ENCODE results near the gene FILIP1L. TPM values are rescaled to one million over a fixed set of nuclear protein-coding genes. Genes with fewer than 3 reads are reported as not detected.

FILIP1L gene
- total and polyA plus RNA-seq, 2 of the 13 experiments (the other 11 are each of a cell fraction or from before 2014, with no cell fraction given) = 8.1 to 187 TPM

- TF ChIP-seq SUZ12 (IDR thresholded peaks at IDR 0.05; ENCODE audit: low read depth, low read length) (no peak), ZNF350 (CRISPR knock-in tag; IDR thresholded peaks at IDR 0.05; ENCODE audit: borderline replicate concordance, low read depth) (no peak), PHF20 (CRISPR knock-in tag; IDR thresholded peaks at IDR 0.05) (no peak), ZNF17 (CRISPR knock-in tag; IDR thresholded peaks at IDR 0.05) (no peak), RBAK (CRISPR knock-in tag; IDR thresholded peaks at IDR 0.05) (no peak), ZNF234 (CRISPR knock-in tag; conservative IDR thresholded peaks at IDR 0.05) (no peak), ZNF180 (CRISPR knock-in tag; IDR thresholded peaks at IDR 0.05; ENCODE audit: borderline replicate concordance, low read depth) (no peak), ZSCAN29 (CRISPR knock-in tag; conservative IDR thresholded peaks at IDR 0.05) (no peak), RBM22 (optimal IDR thresholded peaks at IDR 0.05; ENCODE audit: low read length) (peak; percentile 24), ZNF709 (CRISPR knock-in tag; IDR thresholded peaks at IDR 0.05) (no peak)
- TF ChIP-seq, protein P1, sequence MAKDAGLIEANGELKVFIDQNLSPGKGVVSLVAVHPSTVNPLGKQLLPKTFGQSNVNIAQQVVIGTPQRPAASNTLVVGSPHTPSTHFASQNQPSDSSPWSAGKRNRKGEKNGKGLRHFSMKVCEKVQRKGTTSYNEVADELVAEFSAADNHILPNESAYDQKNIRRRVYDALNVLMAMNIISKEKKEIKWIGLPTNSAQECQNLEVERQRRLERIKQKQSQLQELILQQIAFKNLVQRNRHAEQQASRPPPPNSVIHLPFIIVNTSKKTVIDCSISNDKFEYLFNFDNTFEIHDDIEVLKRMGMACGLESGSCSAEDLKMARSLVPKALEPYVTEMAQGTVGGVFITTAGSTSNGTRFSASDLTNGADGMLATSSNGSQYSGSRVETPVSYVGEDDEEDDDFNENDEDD (CRISPR knock-in tag; IDR thresholded peaks at IDR 0.05; ENCODE audit: borderline replicate concordance) = no peak
- TF ChIP-seq, protein P2, sequence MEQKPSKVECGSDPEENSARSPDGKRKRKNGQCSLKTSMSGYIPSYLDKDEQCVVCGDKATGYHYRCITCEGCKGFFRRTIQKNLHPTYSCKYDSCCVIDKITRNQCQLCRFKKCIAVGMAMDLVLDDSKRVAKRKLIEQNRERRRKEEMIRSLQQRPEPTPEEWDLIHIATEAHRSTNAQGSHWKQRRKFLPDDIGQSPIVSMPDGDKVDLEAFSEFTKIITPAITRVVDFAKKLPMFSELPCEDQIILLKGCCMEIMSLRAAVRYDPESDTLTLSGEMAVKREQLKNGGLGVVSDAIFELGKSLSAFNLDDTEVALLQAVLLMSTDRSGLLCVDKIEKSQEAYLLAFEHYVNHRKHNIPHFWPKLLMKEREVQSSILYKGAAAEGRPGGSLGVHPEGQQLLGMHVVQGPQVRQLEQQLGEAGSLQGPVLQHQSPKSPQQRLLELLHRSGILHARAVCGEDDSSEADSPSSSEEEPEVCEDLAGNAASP (CRISPR knock-in tag; IDR thresholded peaks at IDR 0.05; ENCODE audit: borderline replicate concordance) = no peak
These were observed 246.0 kb downstream of the FILIP1L start (continued) for GRCh38 chr3:99868311-99868646.

Data from HepG2 (cell line).